OCI-LY7 (cell line): ENCODE data around the gene CHD9.

Experiments used
- EZH2phosphoT487 ChIP-seq: fragments of 200-600 bp; sonication (generic); IDR thresholded peaks from 2 replicates; pipeline ENCODE4 v1.6.1; 2018; ENCODE audit warnings: low read depth, borderline replicate concordance, mild to moderate bottlenecking, mixed run types, antibody characterized with exemption, low read length, moderate library complexity, mixed read lengths
- TF ChIP-seq, protein P1 (sequence below): fragments of 200-600 bp; sonication (generic); conservative IDR thresholded peaks from 2 replicates; pipeline ENCODE4 v1.5.1; 2014; ENCODE audit warnings: mild to moderate bottlenecking, antibody characterized with exemption, low read length, moderate library complexity, mixed read lengths

DNA sequence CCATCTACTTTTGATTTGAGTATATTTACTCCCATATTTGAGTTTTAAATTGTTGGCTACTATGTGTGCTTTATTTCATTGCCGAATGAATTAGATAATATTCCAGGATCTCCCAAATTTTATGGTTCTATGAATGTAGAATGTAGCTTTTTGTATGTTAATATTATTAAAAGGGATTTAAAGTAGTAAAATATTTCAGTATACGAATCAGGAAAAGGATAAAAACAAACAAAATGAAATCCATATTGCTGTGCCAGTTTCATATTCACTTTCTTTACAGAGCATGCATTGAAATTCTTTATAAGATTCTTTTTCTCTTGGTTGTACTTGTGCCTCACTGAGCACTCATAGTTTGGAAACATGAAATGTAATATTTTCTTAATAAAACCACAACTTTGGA lies 155.1 kb downstream of the CHD9 start:
- TF ChIP-seq, protein P1, sequence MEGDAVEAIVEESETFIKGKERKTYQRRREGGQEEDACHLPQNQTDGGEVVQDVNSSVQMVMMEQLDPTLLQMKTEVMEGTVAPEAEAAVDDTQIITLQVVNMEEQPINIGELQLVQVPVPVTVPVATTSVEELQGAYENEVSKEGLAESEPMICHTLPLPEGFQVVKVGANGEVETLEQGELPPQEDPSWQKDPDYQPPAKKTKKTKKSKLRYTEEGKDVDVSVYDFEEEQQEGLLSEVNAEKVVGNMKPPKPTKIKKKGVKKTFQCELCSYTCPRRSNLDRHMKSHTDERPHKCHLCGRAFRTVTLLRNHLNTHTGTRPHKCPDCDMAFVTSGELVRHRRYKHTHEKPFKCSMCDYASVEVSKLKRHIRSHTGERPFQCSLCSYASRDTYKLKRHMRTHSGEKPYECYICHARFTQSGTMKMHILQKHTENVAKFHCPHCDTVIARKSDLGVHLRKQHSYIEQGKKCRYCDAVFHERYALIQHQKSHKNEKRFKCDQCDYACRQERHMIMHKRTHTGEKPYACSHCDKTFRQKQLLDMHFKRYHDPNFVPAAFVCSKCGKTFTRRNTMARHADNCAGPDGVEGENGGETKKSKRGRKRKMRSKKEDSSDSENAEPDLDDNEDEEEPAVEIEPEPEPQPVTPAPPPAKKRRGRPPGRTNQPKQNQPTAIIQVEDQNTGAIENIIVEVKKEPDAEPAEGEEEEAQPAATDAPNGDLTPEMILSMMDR, result no peak
- no peak for TF ChIP-seq EZH2phosphoT487
